NAMALWA (cell line): ENCODE measurements around the gene HRAS.
"Not testable (repeated sequence)": the region's sequence is repeated elsewhere in the genome, so short reads cannot be mapped to it uniquely, and the experiment has no call there.

ENCODE experiments used
- DNase-seq: peaks from one replicate; pipeline ENCODE4 v3.0.0-alpha.2; 2015; ENCODE audit warnings: low spot score

HRAS gene

DNA sequence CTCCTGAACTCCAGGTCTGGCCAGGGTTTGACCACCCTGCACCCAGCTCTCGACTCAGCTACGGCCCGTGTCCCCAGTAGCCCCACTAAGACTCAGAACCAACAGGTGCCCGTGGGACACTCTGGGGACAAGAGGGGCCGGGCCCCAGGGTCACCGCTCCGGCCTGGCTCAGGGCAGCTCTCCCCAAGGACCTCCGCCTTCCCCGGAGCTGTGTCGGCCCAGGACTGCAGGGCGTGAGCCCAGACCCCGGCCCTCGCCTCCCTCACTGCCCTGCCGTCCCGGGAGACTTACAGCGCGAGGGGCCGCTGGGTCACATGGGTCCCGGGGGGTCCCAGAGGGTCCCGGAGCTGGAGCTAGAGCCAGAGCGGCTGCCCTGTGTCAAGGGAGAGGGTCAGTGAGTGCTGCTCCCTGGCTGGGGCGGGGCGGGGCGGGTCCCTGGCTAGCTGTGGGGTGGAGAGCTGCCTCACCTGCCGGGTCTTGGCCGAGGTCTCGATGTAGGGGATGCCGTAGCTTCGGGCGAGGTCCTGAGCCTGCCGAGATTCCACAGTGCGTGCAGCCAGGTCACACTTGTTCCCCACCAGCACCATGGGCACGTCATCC is 2.3 kb downstream of the HRAS start:
- DNase-seq: no peak

DNA sequence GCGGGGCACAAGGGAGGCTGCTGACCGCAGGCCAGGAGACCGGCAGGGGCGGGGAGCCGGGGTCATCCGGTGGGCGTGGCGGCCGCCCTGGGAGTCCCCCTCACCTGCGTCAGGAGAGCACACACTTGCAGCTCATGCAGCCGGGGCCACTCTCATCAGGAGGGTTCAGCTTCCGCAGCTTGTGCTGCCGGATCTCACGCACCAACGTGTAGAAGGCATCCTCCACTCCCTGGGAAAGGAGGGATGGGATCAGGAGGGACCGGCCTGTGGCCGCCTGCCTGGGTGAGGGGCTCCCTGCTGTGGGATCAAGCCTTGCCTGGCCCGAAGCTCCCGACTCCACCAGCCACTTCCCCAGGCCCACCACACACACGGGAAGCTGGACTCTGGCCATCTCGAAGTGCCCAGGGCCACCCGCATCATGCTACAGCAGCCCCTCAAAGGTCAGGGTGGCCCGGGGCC is 2.8 kb downstream of the HRAS start:
- DNase-seq: no peak

DNA sequence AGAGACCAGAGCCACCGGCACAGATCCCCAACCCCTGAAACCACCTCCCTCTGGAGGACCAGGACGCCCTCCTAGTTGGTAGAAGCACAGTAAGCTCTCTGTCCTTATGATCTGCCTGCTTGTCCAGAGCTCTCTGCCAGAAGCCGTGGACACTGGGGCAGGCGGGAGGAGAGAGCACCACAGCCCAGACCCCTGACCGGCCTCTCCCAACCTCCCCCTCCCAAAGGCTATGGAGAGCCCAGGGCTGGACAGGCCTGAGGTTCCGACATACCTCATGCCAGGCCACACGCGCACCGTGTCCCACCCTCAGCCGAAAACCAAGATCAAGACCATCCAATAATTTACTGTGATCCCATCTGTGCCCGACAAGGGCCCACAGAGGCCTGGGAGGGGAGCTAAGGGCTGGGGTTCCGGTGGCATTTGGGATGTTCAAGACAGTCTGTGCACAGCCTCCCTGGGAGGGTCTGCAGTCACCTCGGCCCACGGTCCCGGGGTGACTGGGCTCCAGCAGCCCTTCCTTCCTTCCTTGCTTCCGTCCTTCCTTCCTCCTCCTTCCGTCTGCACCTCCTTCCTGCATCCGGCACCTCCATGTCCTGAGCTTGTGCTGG is 3.4 kb downstream of the HRAS start:
- no peak for DNase-seq

DNA sequence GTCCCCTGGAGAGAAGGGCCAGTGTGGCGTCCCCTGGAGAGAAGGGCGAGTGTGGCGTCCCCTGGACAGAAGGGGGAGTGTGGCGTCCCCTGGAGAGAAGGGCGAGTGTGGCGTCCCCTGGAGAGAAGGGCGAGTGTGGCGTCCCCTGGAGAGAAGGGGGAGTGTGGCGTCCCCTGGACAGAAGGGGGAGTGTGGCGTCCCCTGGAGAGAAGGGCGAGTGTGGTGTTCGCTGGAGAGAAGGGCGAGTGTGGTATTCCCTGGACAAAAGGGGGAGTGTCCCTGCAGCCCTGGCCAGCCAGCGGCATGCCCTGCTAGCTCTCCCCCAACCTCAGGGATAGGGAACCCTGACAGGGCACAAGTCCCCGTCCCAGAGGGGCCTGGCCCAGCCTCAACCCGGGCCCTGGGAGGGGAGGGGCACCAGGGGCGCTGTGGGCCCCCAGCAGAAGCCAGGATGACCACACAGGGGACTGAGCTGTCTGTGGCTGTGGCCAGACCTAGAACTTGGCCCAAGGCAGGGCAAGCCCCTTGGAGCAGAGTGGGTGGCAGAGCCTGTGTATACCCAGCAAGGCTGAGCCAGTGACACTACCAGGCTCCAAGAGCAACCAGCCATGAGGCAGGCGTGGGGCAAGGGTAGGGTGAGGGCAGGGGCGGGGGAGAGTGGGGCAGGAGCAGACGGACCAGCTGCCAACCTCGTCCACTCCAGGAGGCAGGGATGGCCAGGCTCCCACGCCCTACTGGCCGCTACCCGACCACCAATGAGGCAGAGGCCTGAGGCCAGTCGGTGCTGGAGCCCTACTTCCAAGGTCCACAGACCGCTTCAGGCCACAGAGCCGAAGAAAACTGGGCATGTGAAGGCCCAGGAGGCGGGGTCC is 4.2 kb downstream of the HRAS start:
- no peak for DNase-seq

DNA sequence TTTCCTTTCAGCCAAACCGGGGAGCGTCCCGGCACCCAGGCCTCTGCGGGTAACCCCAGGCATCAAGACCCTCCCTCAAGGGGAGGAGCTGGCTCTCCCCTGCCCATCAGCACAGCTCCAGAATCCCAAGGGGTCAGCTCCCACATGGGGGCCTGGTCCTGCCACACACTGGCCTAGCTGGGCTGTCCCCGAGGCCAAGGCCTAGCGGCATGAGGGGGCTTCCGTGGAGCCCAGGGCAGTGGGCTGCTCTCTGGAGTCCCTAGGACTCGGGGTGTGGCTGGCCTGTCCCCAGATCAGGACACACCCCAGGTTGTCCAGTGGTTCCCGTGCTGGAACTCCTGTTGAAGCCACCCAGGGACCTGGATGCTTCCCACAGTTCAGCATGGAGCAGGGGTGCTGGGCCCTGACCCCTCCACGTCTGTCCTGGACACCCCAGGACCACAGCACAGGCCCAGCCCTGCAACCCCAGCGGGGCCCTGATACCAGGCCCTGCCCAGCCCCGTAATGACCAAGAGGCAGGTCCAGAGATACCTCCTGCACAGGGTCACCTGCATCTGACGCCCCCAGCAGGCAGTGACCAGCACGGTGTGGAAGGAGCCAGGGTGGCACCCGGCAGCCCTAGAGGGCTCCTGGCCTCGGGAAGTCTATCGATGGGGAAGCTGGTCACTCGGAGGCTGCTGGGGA is 5.5 kb downstream of the HRAS start:
- DNase-seq: no peak

DNA sequence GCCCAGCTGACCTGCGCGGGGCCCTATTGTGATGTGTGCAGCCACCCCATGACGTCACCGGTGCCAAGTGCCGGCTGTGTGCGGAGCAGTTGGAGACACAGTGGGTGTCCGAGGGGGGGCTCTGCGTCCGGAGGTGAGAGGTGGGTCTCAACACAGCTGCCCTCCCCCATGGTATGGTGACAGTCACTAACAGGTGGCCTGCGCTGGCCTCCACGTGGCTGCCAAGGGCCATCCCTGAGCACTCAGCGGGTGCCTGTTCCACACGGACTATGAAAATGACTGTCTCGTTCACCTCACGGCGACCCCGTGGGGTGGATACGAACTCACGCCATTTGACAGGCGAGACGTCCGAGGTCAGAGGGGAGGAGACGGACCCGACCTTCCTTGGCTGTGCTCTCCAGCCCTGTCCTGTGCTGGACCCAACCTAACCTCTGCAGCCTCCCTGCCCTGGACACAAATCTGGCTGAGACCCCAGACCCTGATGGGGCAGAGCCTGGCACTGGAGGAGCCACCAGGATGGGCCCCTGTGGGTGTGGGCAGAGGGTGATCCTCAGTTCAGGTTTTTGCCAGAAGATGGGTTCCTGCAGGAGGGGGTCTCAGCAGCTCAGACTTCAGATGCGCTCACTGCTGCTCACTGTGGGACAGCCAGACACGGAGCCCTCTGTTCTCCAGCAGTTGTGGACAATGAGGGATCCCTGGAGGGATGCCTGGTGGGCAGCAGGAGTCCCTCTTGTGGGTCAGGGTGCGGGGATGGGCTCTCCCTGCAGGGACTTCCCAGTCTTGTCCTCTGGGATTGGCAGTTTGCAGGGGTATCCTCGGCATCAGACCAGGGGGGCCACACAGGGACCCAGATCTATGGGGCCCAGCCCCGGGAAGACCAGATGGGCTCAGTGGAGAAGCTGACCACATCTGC is 6.3 kb downstream of the HRAS start:
- DNase-seq: no peak

DNA sequence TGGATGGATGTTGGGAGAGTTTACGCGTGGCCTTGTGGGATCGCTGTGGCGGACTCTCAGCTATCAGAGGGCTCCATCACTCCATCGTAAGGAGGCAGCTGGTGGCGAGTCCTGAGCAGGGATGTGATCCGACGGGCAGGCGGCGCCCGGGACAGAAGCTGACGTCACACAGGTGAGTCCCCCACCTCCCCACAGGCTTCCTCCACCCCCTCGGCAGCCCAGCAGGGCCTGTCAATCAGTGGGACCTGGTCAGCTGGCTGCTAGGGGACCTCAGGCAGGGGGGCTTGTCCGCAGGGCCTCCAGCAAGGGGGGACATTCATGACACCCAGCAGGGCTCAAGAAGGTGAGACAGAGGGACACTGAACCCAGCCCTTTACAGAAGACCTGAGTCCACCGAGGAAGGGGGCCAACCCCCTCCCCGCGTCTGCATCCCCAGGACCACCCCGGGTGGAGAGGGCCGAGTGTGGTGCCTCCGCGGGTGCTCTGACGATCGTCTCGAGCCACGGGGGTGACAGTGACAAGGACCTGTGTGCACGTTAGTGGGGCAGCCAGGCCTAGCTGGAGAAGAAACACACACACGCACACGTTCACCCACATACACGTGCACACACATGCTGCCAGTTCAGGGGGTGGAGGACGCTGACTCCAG is 7.1 kb downstream of the HRAS start:
- DNase-seq: no peak

DNA sequence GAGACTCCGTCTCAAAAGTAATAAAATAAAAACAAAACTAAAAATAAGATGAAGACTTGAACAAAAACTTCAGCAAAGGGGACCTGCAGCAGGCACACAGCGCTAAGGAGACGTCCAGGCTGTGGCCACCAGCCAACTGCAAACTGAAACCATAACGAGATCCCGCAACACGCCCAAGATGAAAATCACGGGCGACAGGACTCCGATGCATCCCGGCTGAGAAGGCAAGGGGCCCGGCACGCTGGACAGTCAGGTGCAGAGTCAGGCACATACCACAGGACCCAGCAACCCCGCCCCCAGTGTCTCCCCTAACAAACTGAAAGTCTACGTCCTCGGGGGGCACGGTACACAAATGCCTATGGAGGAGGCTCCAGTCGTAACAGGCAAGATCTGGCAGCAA is 9.2 kb downstream of the HRAS start:
- DNase-seq: no peak

DNA sequence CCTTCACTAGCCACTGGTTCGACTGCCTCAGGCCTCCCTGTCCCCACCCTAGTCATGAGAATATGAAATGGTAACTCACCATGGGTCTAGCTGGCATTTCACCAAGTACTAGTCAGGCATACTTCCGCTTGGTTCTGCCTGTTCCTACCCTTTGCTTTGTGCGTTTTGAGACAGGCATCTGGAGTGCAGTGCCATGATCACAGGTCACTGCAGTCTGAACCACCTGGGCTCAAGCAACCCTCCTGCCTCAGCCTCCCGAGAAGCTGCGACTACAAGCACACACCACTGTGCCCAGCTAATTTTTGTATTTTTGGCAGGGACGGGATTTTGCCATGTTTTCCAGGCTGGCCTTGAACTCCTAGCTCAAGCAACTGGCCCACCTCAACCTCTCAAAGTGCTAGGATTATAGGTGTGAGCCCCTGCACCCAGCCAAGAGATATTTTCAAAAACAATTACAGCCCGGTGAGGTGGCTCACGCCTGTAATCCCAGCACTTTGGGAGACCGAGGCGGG is 14.1 kb downstream of the HRAS start:
- peak; percentile 37 for DNase-seq

DNA sequence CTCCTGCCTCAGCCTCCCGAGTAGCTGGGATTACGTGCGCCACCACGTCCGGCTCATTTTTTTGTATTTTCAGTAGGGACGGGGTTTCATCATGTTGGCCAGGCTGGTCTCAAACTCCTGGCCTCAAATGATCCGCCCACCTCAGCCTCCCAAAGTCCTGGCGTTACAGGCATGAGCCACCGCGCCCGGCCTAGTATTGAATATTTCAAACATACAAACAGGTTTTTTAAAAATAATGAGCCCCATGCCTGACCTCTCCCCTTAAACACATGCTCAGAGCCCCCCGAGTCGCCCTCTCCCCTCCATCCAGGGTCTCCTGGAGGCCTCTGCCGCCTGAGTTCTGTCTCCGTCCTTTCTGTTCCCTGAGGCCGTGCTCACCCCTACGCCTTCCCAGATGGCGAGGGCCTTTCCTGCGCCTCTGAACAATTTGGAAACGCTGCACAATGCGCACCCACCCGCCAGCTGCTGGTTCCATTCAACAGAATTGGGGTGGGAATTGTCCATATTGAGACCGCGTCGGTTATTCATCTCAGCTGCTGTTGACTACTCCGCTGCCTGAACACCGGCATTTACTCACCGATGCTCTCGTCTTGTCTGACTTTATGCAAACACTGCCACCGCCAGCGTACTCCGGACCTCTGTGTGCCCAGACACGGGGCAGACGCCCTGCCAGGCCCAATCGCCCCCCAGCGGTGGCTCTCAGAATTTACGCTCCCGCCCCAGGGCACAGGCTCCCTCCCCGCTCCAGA is 14.8 kb downstream of the HRAS start:
- no peak for DNase-seq

DNA sequence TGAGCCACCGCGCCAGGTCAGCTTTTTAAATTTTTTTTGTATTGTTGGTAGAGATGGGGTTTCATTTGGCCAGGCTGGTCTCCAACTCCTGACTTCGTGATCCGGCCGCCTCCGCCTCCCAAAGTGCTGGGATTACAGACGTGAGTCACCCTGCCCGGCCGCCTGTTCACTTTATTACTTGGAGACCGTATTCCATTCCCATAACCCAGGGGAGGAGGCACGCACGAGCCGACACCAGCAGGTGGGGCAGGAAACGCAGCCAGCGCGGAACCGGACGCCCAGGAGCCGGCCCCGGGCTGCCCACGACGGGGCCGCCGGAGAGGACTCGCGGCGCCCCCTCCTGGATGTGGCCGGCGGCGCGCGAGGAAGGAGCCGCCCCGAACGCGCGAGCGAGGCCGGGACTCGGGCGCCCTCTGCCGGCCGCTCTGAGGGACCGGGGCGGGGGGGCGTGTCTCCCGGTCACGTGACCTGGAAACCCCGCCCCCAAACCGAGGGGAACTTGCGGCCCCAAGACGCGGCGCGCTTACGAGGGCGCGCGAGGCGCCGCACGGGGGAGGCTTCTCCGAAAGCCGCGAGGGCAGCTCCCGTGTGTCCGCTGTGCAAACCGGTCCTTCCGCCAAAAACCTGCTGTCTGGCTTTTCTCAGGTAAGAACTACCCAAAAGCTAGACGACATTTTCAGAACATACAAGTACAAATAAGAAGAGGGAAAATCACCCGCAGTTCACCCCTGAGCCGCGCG is 16.7 kb downstream of the HRAS start:
- DNase-seq: peak; percentile 88

DNA sequence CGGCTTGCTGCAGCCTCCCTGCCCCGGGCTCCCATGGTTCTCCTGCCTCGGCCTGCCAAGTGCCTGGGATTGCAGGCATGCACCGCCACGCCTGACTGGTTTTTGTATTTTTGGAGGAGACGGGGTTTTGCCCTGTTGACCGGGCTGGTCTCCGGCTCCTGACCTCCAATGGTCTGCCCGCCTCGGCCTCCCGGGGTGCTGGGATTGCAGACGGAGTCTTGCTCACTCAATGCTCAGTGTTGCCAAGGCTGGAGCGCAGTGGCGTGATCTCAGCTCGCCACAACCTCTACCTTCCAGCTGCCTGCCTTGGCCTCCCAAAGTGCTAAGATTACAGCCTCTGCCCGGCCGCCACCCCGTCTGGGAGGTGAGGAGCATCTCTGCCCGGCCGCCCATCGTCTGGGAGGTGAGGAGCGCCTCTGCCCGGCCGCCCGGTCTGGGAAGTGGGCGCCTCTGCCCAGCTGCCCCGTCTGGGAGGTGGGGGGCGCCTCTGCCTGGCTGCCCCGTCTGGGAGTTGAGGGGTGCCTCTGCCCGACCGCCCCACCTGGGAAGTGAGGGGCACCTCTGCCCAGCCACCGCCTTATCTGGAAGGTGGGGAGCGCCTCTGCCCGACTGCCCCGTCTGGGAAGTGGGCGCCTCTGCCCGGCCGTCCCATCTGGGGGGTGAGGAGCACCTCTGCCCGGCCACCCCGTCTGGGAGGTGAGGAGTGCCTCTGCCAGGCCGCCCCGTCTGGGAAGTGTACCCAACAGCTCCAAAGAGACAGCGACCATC is 18.3 kb downstream of the HRAS start:
- not testable (repeated sequence) for DNase-seq

DNA sequence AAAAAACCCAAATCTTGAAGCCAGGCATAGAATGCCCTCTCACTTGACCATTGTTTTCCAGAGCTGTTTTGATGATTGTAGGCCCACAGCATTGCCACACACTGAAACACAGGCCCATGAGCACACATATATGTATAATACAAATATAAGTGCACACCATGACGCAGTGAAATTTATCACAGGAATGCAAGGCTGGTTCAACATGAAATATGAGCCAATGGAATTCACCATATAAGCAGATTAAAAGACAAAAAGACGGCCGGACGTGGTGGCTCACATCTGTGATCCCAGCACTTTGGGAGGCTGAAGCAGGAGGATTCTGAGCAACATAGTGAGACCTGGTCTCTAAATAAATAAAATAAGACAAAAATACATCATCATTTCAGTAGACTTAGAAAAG is 19.0 kb downstream of the HRAS start:
- DNase-seq: no peak

DNA sequence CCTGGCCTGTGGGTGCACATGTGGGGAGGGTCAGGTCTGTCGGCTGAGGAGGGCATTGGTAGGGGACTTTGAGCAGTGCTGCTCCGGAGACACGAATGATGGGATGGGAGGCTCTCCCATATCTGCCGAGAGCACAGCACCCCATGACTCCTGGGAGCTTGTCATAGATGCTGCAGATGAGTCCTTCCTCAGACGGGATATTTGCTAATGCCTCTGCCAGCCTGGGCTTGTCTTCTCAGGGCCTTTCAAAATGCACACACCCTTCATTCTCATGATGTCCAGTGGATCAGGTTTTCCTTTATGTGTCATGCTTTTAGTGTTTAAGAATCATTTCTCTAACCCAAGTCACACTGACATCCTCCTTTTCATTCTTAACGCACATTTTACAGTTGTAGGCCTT is 20.2 kb downstream of the HRAS start:
- DNase-seq: no peak

DNA sequence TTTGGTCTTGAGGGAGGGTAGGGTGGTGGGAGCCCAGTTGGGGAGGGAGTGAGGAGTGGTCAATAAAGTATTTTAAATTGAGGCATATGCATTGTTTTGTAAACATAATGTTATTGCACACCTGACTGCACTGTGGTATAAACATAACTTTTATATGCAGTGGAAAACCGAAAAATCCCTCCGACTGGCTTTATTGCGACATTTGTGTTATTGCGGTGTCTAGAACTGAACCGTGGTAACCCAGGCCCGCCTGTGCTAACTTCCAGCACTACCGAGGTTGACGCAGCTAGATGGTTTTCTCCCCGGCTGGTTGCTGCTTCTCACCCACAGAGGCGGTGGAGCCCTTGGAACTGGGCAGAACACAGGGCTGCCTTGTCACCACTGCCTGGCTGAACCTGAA is 20.8 kb downstream of the HRAS start:
- DNase-seq: no peak

DNA sequence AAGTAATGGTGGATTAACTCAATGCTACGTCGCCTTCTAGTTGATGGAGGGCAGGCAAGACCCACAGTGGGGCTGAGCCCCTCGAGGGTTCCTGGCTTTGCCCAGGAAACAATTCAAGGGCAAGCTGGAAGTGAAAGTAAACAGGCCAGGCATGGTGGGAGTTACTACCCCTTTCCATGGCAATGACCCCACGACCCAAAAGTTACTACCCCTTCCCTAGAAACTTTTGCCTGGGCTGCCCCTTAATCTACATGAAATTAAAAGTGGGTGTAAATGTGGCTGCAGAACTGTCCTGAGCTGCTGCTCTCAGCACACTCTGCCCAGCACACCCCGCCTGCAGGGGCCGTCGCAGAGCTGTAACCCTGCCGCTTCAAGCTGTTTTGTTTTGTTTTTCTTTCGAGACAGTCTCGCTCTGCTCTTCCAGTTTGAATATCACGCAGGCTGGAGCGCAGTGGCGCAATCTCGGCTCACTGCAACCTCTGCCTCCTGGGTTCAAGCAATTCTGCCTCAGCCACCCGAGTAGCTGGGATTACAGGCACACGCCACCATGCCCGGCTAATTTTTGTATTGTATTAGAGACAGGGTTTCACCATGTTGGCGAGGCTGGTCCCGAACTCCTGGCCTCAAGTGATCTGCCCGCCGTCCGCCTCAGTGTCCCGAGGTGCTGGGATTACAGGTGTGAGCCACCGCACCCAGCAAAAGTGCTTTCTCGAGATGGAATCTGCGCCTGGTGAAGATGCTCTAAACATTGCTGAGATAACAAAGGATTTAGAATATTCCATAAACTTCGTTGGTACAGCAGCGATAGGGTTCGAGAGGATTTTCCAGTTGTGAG is 22.4 kb downstream of the HRAS start:
- DNase-seq: no peak

DNA sequence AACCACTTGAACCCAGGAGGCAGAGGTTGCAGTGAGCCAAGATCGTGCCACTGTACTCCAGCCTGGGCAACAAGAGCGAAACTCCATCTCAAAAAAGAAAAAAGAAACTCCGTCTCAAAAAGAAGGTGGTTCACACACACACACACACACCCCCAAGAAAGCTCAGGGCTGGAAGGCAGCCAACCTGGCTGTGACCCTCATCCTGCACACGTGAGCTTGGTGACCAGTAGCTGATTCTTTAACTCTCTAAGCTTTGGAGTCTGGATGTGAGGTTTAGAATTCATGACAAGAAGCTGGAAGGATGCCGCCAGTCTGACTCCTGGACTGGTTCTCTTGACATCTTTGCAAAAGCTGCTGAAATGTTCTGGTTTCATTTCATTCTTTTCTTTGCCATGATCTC is 26.4 kb downstream of the HRAS start:
- DNase-seq: no peak
